Dendritic cell treated with granulocyte-macrophage colony-stimulating factor and Interleukin-4, amounts not matched to agents 40 ng/mL and 50 ng/mL, for 4 days (primary cell): Measurements from ENCODE around the gene PLPP4.

Experiments used
- H3K27ac Mint-ChIP-seq: one replicate; pipeline ENCODE4 v1.8.0; 2022; ENCODE audit warnings: mild to moderate bottlenecking, mixed read lengths
- H3K27me3 Mint-ChIP-seq: one replicate; pipeline ENCODE4 v1.8.0; 2022; ENCODE audit warnings: mild to moderate bottlenecking, mixed read lengths
- H3K36me3 Mint-ChIP-seq: one replicate; pipeline ENCODE4 v1.8.0; 2022; ENCODE audit warnings: low read depth, mixed read lengths
- H3K4me1 Mint-ChIP-seq: one replicate; pipeline ENCODE4 v1.8.0; 2022; ENCODE audit warnings: low read depth, mixed read lengths
- H3K4me3 Mint-ChIP-seq: one replicate; pipeline ENCODE4 v1.8.0; 2022; ENCODE audit warnings: mild to moderate bottlenecking, moderate library complexity, mixed read lengths
- H3K9me3 Mint-ChIP-seq: one replicate; pipeline ENCODE4 v1.8.0; 2022; ENCODE audit warnings: mixed read lengths
- intact Hi-C: fragments of 100-400 bp; cut with micrococcal nuclease; formaldehyde crosslinking; loops from one replicate; pipeline ENCODE4 v1.15.0; 2022

Gene PLPP4

GRCh38 chr10:120462018-120462682 is 5.1 kb downstream of the PLPP4 start:
- Mint-ChIP-seq H3K4me1 (no peaks in the 10 kb centered on the region), H3K9me3 (no peaks in the 10 kb centered on the region), H3K27me3 (peaks cover 28% of the 10 kb centered on the region), H3K27ac (no peak overlapping the region), H3K36me3 (no peaks in the 10 kb centered on the region), H3K4me3 (no peak overlapping the region)
- intact Hi-C loops, result no loop called here

- no peak overlapping the region for H3K4me3 Mint-ChIP-seq
- no peak overlapping the region for H3K27ac Mint-ChIP-seq
- intact Hi-C loops, result no loop called here
- H3K4me1 Mint-ChIP-seq, result no peaks in the 10 kb centered on the region
- no peaks in the 10 kb centered on the region for H3K9me3 Mint-ChIP-seq
- H3K27me3 Mint-ChIP-seq, result peaks cover 4% of the 10 kb centered on the region
- H3K36me3 Mint-ChIP-seq, result no peaks in the 10 kb centered on the region
These were observed 8.1 kb downstream of the PLPP4 start for GRCh38 chr10:120465138-120465537.

- intact Hi-C loops, result no loop called here
- Mint-ChIP-seq H3K4me3 (no peak overlapping the region), H3K27ac (no peak overlapping the region)
These were observed 9.0 kb downstream of the PLPP4 start for GRCh38 chr10:120466006-120466405.

GRCh38 chr10:120473593-120473992 is 16.6 kb downstream of the PLPP4 start:
- Mint-ChIP-seq H3K27me3 (no peaks in the 10 kb centered on the region), H3K9me3 (peaks cover 14% of the 10 kb centered on the region), H3K27ac (no peak overlapping the region), H3K4me1 (no peaks in the 10 kb centered on the region), H3K36me3 (no peaks in the 10 kb centered on the region), H3K4me3 (no peak overlapping the region)
- intact Hi-C loops, result no loop called here

More at GRCh38 chr10:120466006-120466405, 9.0 kb downstream of the PLPP4 start:
- Mint-ChIP-seq H3K27me3 (peaks cover 4% of the 10 kb centered on the region), H3K4me1 (no peaks in the 10 kb centered on the region), H3K36me3 (no peaks in the 10 kb centered on the region), H3K9me3 (no peaks in the 10 kb centered on the region)

GRCh38 chr10:120474956-120475355 is 17.9 kb downstream of the PLPP4 start:
- H3K27ac Mint-ChIP-seq, result no peak overlapping the region
- peaks cover 14% of the 10 kb centered on the region for H3K9me3 Mint-ChIP-seq
- H3K27me3 Mint-ChIP-seq, result no peaks in the 10 kb centered on the region
- H3K36me3 Mint-ChIP-seq, result no peaks in the 10 kb centered on the region
- no peak overlapping the region for H3K4me3 Mint-ChIP-seq
- intact Hi-C loops, result no loop called here
- no peaks in the 10 kb centered on the region for H3K4me1 Mint-ChIP-seq

- Mint-ChIP-seq H3K27ac (no peak overlapping the region), H3K27me3 (no peaks in the 10 kb centered on the region), H3K4me1 (no peaks in the 10 kb centered on the region), H3K36me3 (no peaks in the 10 kb centered on the region), H3K9me3 (peaks cover 14% of the 10 kb centered on the region), H3K4me3 (no peak overlapping the region)
- intact Hi-C loops, result no loop called here
These were observed 19.1 kb downstream of the PLPP4 start for GRCh38 chr10:120475844-120476791.

- Mint-ChIP-seq H3K36me3 (no peaks in the 10 kb centered on the region), H3K9me3 (peaks cover 14% of the 10 kb centered on the region), H3K27me3 (no peaks in the 10 kb centered on the region), H3K4me1 (no peaks in the 10 kb centered on the region), H3K4me3 (no peak overlapping the region), H3K27ac (no peak overlapping the region)
- intact Hi-C loops, result no loop called here
These were observed 20.2 kb downstream of the PLPP4 start for GRCh38 chr10:120477021-120477742.

GRCh38 chr10:120477743-120478141 is 20.7 kb downstream of the PLPP4 start:
- Mint-ChIP-seq H3K4me3 (no peak overlapping the region), H3K36me3 (no peaks in the 10 kb centered on the region), H3K4me1 (no peaks in the 10 kb centered on the region), H3K9me3 (peaks cover 13% of the 10 kb centered on the region), H3K27me3 (no peaks in the 10 kb centered on the region), H3K27ac (no peak overlapping the region)
- intact Hi-C loops, result no loop called here

GRCh38 chr10:120478386-120478785 is 21.4 kb downstream of the PLPP4 start:
- Mint-ChIP-seq H3K27ac (no peak overlapping the region), H3K4me3 (no peak overlapping the region), H3K27me3 (no peaks in the 10 kb centered on the region), H3K4me1 (no peaks in the 10 kb centered on the region), H3K36me3 (no peaks in the 10 kb centered on the region), H3K9me3 (peaks cover 7% of the 10 kb centered on the region)
- intact Hi-C loops, result no loop called here

GRCh38 chr10:120479506-120479905 is 22.5 kb downstream of the PLPP4 start:
- H3K36me3 Mint-ChIP-seq, result no peaks in the 10 kb centered on the region
- intact Hi-C loops, result no loop called here
- H3K4me3 Mint-ChIP-seq, result no peak overlapping the region
- H3K4me1 Mint-ChIP-seq, result no peaks in the 10 kb centered on the region
- H3K27ac Mint-ChIP-seq, result no peak overlapping the region
- H3K9me3 Mint-ChIP-seq, result no peaks in the 10 kb centered on the region
- no peaks in the 10 kb centered on the region for H3K27me3 Mint-ChIP-seq

- no peaks in the 10 kb centered on the region for H3K27me3 Mint-ChIP-seq
- H3K27ac Mint-ChIP-seq, result no peak overlapping the region
- intact Hi-C loops, result no loop called here
- no peaks in the 10 kb centered on the region for H3K36me3 Mint-ChIP-seq
- no peaks in the 10 kb centered on the region for H3K9me3 Mint-ChIP-seq
- H3K4me3 Mint-ChIP-seq, result no peak overlapping the region
- no peaks in the 10 kb centered on the region for H3K4me1 Mint-ChIP-seq
These were observed 23.1 kb downstream of the PLPP4 start for GRCh38 chr10:120480065-120480600.

- no peak overlapping the region for H3K4me3 Mint-ChIP-seq
- intact Hi-C loops, result no loop called here
- H3K27ac Mint-ChIP-seq, result no peak overlapping the region
- no peaks in the 10 kb centered on the region for H3K4me1 Mint-ChIP-seq
- no peaks in the 10 kb centered on the region for H3K9me3 Mint-ChIP-seq
- no peaks in the 10 kb centered on the region for H3K36me3 Mint-ChIP-seq
- no peaks in the 10 kb centered on the region for H3K27me3 Mint-ChIP-seq
These were observed 23.8 kb downstream of the PLPP4 start for GRCh38 chr10:120480848-120481247.

- Mint-ChIP-seq H3K4me1 (no peaks in the 10 kb centered on the region), H3K36me3 (no peaks in the 10 kb centered on the region)
These were observed 26.0 kb downstream of the PLPP4 start for GRCh38 chr10:120483006-120483405.

More at GRCh38 chr10:120483006-120483405, 26.0 kb downstream of the PLPP4 start:
- H3K27me3 Mint-ChIP-seq, result no peaks in the 10 kb centered on the region
- H3K9me3 Mint-ChIP-seq, result no peaks in the 10 kb centered on the region
- no peak overlapping the region for H3K27ac Mint-ChIP-seq
- intact Hi-C loops, result no loop called here
- H3K4me3 Mint-ChIP-seq, result no peak overlapping the region
